ENCODE results near the gene FHIP1B. TPM values are rescaled to one million over a fixed set of nuclear protein-coding genes. Genes with fewer than 3 reads are reported as not detected.
A peak's percentile ranks its signal among the peaks of the same experiment; 100 is the strongest.

The FHIP1B gene
- total and polyA plus RNA-seq, 2 of the 4 experiments (the other 2 are of a cell fraction): 5.9 to 30.2 TPM

DNA sequence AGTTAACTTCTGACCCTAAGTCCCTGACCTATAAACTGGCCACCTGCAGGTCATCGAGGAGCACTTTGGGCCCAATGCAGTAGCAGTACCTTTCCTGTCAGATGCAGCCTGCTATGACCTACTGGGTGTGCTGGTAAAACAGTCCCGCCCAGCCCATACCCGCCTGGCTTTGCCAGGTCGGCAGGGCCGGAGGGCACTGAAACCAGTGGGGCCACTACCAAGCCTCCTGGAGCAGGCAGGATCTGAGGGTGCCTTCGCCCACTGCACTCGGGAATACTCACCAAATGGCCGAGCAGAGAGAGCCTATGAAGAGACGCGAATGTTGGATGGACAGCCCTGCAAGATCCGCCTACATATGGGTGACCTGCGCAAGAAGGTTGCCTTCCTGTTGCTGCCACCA is 24.6 kb downstream of the FHIP1B start:
- POLR2A ChIA-PET (ENCODE audit: unreplicated experiment): no interaction called here
- CTCF ChIA-PET: no interaction called here
- no peak for DNase-seq
- no peak overlapping the region for H3K14ac ChIP-seq (replicated peaks; ENCODE audit: low read depth, low read length)
- H2BK20ac ChIP-seq (ENCODE audit: low read depth, low read length): no peak overlapping the region
- H3K56ac ChIP-seq (ENCODE audit: extremely low read depth, insufficient read depth, low read length): no peak overlapping the region
- no peak overlapping the region for H4K5ac ChIP-seq (ENCODE audit: low read depth, low read length)
- in situ Hi-C loops (cut with MboI; ENCODE audit: low sequenced_read_pairs) (no loop called here), dilution Hi-C loops (cut with HindIII; ENCODE audit: low sequenced_read_pairs, unreplicated experiment) (no loop called here), intact Hi-C loops (cut with micrococcal nuclease) (no loop called here)
- no peak overlapping the region for H4K91ac ChIP-seq (ENCODE audit: insufficient read depth, low read depth, low read length)
- peaks cover 10% of the 10 kb centered on the region; the same call in 1 of the 2 replicates for H3K4me1 ChIP-seq (ENCODE audit: control insufficient read depth, insufficient read depth, low read length)
- no peak overlapping the region for H3K23ac ChIP-seq (ENCODE audit: low read depth, low read length)
- no peak overlapping the region for H2BK15ac ChIP-seq (ENCODE audit: low read depth, low read length)
- H4K8ac ChIP-seq (ENCODE audit: low read depth in 2 of 2, low read length in 2 of 2): no peak overlapping the region
- no TSS peak for BruUV-seq (replicated peaks)
- no peak overlapping the region for H3K18ac ChIP-seq (ENCODE audit: low read depth, low read length)
- H3K27me3 ChIP-seq (ENCODE audit: control insufficient read depth, insufficient read depth, low read length): no peaks in the 10 kb centered on the region
- no peak overlapping the region for H3K9ac ChIP-seq (ENCODE audit: low read depth, low read length)
- 100% methylated on average over 8 of the region's 12 CpGs; no CpG with 5 or more reads in 1 of the 2 experiments for WGBS, 2 experiments (ENCODE audit: extremely low coverage in 2 of 2, insufficient read length in 1 of 2)
- H2AFZ ChIP-seq (replicated peaks; ENCODE audit: low read length, poor library complexity): no peak overlapping the region
- no peak overlapping the region for H3K27ac ChIP-seq (ENCODE audit: insufficient read depth, low read length)
- H3K4me2 ChIP-seq (ENCODE audit: low read depth, low read length): no peak overlapping the region
- no peaks in the 10 kb centered on the region; a peak in 1 of 4 replicates for H3K79me1 ChIP-seq (ENCODE audit: low read depth in 1 of 2, low read length in 2 of 2)
- peak overlapping the region; percentile 27; the same call in 1 of the 2 replicates for H3K4ac ChIP-seq (ENCODE audit: low read depth, low read length)
- no peak for ATAC-seq (ENCODE audit: low read depth)
- H3K9me1 ChIP-seq (ENCODE audit: insufficient read depth, low read length): no peaks in the 10 kb centered on the region
- peak overlapping the region; percentile 17 for H2BK5ac ChIP-seq (ENCODE audit: low read depth, low read length, poor library complexity, severe bottlenecking)
- no peak overlapping the region for H3K4me3 ChIP-seq (ENCODE audit: insufficient read depth, low read depth, low read length)
- H4K20me1 ChIP-seq (ENCODE audit: insufficient read depth, low read length): no peaks in the 10 kb centered on the region
- no peak overlapping the region for H2AK9ac ChIP-seq (replicated peaks; ENCODE audit: low read depth, low read length, poor library complexity)
- H3K9me3 ChIP-seq (ENCODE audit: control insufficient read depth, insufficient read depth, low read length): no peaks in the 10 kb centered on the region
- TF ChIP-seq SMC3 (IDR thresholded peaks at IDR 0.05; ENCODE audit: low read depth, low read length) (no peak), RAD21 (IDR thresholded peaks at IDR 0.05; ENCODE audit: low read length) (no peak), MAFK (IDR thresholded peaks at IDR 0.05; ENCODE audit: low read depth, low read length) (no peak), BHLHE40 (IDR thresholded peaks at IDR 0.05; ENCODE audit: low read depth, low read length) (no peak), RCOR1 (IDR thresholded peaks at IDR 0.05; ENCODE audit: insufficient replicate concordance, low read length) (no peak)
- TF ChIP-seq, protein P1, sequence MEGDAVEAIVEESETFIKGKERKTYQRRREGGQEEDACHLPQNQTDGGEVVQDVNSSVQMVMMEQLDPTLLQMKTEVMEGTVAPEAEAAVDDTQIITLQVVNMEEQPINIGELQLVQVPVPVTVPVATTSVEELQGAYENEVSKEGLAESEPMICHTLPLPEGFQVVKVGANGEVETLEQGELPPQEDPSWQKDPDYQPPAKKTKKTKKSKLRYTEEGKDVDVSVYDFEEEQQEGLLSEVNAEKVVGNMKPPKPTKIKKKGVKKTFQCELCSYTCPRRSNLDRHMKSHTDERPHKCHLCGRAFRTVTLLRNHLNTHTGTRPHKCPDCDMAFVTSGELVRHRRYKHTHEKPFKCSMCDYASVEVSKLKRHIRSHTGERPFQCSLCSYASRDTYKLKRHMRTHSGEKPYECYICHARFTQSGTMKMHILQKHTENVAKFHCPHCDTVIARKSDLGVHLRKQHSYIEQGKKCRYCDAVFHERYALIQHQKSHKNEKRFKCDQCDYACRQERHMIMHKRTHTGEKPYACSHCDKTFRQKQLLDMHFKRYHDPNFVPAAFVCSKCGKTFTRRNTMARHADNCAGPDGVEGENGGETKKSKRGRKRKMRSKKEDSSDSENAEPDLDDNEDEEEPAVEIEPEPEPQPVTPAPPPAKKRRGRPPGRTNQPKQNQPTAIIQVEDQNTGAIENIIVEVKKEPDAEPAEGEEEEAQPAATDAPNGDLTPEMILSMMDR (conservative IDR thresholded peaks at IDR 0.05; ENCODE audit: low read depth, low read length): no peak
- peaks cover 31% of the 10 kb centered on the region for H3K36me3 ChIP-seq (ENCODE audit: control insufficient read depth, insufficient read depth, low read length)
- no peak overlapping the region for H2AK5ac ChIP-seq (ENCODE audit: low read depth, low read length)
- no peak overlapping the region for H2BK120ac ChIP-seq (ENCODE audit: low read depth, low read length)

Data from IMR-90 (cell line).